ENCODE data around the gene KDM4F.

GRCh38 chr11:95078526-95078925 lies 29.3 kb downstream of the KDM4F start:
- TF ChIP-seq CTCF (IDR thresholded peaks at IDR 0.05) (no peak), POLR2AphosphoS5 (IDR thresholded peaks at IDR 0.05; ENCODE audit: insufficient read depth in 1 of 2, low read depth in 1 of 2) (no peak), POLR2A (IDR thresholded peaks at IDR 0.05) (no peak)
